Kidney epithelial cell (primary cell): ENCODE results near the gene SHOC1. TPM values are rescaled to one million over a fixed set of nuclear protein-coding genes. Genes with fewer than 3 reads are reported as not detected.
A peak's percentile ranks its signal among the peaks of the same experiment; 100 is the strongest.
"Not testable (repeated sequence)": the region's sequence is repeated elsewhere in the genome, so short reads cannot be mapped to it uniquely, and the experiment has no call there.

Experiments used
- DNase-seq: peaks from one replicate; pipeline ENCODE4 v3.0.0-alpha.2; 2010; ENCODE audit warnings: low read depth
- H3K27me3 ChIP-seq: 2 replicates; pipeline ENCODE4 v1.6.0; 2011; ENCODE audit warnings: low read length; ENCODE audit not compliant: control insufficient read depth, insufficient read depth
- H3K36me3 ChIP-seq: 2 replicates; pipeline ENCODE4 v1.5.1; 2011; ENCODE audit warnings: low read length; ENCODE audit not compliant: control insufficient read depth, insufficient read depth
- H3K4me3 ChIP-seq: 2 replicates; pipeline ENCODE4 v1.5.1; 2011; ENCODE audit warnings: low read depth, mild to moderate bottlenecking, control low read depth, low read length
- total RNA-seq: library from RNA; depleted of rRNA; stranded (reverse); fragments of >200 nt; gene quantifications from 2 replicates; pipeline ENCODE4 v1.2.3, GENCODE V29; 2015
- TF ChIP-seq, protein P1 (sequence below): IDR thresholded peaks from 2 replicates; pipeline ENCODE4 v1.5.1; 2011; ENCODE audit warnings: mild to moderate bottlenecking, moderate library complexity, low read length, control low read depth, inconsistent platforms; ENCODE audit not compliant: insufficient read depth, poor library complexity, severe bottlenecking

Gene SHOC1
- total RNA-seq, 1 donor from 2014 or later, result not detected

DNA sequence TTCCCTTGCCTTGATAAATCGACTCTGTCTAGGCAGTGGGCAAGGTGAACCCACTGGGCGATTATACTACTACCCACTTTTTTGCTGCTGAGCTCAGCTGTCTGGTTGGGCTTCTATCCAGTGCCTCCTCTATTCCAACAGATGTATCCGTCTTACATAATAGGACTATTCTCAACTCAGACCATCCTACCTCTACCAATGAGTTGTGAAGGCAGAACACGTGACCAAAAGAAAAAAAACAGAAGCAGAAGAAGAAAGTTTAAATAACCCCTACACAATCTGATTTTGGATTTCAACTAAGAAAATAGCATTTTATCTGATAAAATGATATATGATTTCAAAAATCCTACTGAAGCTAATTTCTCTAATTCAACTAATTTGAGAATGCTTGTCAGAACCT lies 16.2 kb upstream of the SHOC1 start:
- no peak for DNase-seq
- Histone ChIP-seq H3K36me3 (no peaks in the 10 kb centered on the region), H3K27me3 (no peaks in the 10 kb centered on the region), H3K4me3 (no peak overlapping the region)
- TF ChIP-seq, protein P1, sequence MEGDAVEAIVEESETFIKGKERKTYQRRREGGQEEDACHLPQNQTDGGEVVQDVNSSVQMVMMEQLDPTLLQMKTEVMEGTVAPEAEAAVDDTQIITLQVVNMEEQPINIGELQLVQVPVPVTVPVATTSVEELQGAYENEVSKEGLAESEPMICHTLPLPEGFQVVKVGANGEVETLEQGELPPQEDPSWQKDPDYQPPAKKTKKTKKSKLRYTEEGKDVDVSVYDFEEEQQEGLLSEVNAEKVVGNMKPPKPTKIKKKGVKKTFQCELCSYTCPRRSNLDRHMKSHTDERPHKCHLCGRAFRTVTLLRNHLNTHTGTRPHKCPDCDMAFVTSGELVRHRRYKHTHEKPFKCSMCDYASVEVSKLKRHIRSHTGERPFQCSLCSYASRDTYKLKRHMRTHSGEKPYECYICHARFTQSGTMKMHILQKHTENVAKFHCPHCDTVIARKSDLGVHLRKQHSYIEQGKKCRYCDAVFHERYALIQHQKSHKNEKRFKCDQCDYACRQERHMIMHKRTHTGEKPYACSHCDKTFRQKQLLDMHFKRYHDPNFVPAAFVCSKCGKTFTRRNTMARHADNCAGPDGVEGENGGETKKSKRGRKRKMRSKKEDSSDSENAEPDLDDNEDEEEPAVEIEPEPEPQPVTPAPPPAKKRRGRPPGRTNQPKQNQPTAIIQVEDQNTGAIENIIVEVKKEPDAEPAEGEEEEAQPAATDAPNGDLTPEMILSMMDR, result no peak

DNA sequence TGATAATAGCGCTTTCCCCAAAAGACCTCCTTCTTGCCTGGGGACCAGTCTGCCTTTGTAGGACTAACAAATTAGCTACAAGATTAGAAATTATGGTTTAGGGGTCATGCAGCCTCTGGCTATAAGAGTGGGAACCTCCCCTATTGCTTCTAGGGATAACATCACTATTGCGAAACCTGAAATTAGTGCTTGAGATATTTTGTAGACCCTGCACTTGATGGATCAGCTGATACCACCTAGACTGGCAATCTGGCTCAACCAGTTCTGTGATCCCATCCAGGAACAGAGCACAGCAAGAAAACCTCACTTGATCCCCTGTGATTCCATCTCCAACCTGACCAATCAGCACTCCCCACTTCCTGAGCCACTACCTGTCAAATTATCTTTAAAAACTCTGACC lies 15.7 kb upstream of the SHOC1 start:
- not testable (repeated sequence) for H3K4me3 ChIP-seq, DNase-seq, H3K27me3 ChIP-seq, H3K36me3 ChIP-seq

DNA sequence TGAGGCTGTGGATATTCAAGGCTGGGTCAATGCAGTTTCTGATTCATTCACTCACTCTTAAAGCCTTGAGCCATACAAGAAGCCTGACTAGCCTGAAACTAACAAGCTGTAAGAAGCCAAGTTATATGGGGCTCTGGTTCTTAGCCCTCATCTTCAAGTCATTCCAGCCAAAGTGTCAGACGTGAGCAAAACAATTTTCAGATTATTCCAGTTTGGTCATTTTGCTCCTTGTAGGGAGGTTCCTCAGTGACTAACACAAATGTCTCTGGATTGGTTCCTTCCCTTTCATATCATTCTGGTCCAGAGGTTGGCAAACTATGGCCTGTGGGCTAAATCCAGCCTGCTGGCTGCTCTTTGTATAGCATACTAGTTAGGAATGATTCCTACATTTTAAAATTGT lies 12.5 kb upstream of the SHOC1 start:
- TF ChIP-seq, protein P1, result no peak
- DNase-seq, result no peak
- Histone ChIP-seq H3K27me3 (no peaks in the 10 kb centered on the region), H3K36me3 (no peaks in the 10 kb centered on the region), H3K4me3 (no peak overlapping the region)

DNA sequence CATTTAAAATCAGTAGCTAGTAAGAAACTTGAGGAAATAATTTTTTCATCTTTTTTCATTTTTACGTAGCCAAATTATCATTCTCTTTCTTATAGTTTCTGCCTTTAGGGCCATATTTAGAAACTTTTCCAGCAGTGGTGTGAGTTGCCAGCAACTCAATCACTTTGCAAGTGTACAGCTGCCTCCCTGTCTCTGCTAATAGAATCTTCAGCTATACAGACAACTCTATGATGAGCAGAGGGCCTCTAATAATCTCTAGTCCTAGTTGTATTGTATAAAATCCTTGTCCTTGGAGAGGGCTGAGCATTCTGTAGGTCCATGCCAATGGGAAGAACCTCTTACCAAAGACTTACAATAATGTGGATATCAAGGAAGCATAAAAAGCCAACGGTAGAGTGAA lies 11.5 kb upstream of the SHOC1 start:
- DNase-seq, result no peak
- no peaks in the 10 kb centered on the region for H3K36me3 ChIP-seq
- H3K27me3 ChIP-seq, result no peaks in the 10 kb centered on the region
- H3K4me3 ChIP-seq, result no peak overlapping the region
- TF ChIP-seq, protein P1, result no peak

DNA sequence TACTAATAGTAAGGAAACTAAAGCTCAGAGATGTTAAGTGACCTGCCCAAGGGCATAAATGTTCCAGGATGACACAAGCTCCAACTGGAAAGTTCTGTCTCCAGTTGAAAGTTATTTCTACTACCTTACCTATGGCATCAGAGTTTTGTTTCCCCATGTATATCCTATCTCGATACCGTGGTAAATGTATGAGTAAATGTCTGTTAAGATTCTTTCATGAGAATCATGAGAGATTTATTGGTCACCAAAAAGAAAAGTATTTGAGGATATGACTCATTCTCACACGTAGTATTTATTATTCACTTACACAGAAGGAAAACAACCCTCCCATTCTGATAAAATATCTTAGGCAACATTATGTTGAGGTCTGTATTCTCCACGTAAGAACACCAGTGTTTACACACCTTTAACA lies 11.1 kb upstream of the SHOC1 start:
- no peaks in the 10 kb centered on the region for H3K27me3 ChIP-seq
- H3K4me3 ChIP-seq, result no peak overlapping the region
- no peaks in the 10 kb centered on the region for H3K36me3 ChIP-seq
- TF ChIP-seq, protein P1, result no peak
- DNase-seq, result peak; percentile 25

DNA sequence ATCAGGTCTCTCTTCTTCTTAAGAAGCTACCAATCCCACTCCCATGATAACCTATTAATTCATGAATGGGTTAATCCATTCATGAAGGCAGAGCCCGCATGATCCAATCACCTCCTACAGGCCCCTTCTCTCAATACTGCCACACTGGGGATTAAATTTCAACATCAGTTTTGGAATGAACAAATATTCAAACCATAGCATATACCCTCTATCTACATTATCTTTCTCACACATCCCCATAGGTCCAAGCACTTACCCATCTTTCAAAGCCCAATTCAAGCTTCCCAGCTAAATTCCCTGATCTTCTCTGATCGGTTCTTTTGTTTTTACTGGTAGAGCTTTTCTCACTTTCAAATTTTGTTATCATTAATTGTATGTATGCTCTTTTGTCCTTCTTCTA lies 10.5 kb upstream of the SHOC1 start:
- Histone ChIP-seq H3K36me3 (no peaks in the 10 kb centered on the region), H3K4me3 (no peak overlapping the region), H3K27me3 (no peaks in the 10 kb centered on the region)
- no peak for DNase-seq
- TF ChIP-seq, protein P1, result no peak
